Mesenteric fat pad (tissue), 1 donor: ENCODE data around the gene LSM12. TPM values are rescaled to one million over a fixed set of nuclear protein-coding genes. Genes with fewer than 3 reads are reported as not detected.
"Not testable (repeated sequence)": the region's sequence is repeated elsewhere in the genome, so short reads cannot be mapped to it uniquely, and the experiment has no call there.

Source experiments
- DNase-seq: peaks from one replicate; pipeline ENCODE4 v3.0.0-alpha.2; 2020; ENCODE audit warnings: low spot score
- total RNA-seq: library from RNA; stranded (reverse); fragmentation: NEBNext Ultra II Directional; extraction: Animal tissue kit (Norgen Biotek cat#: 25700); gene quantifications from one replicate; pipeline ENCODE4 v1.2.1, GENCODE V29; 2021
- donor health status: DM: yes; HTN: yes; CAD: no.

LSM12 gene
- total RNA-seq, 1 donor from 2014 or later, result 55.4 TPM

GRCh38 chr17:44008205-44008909, 58.1 kb downstream of the LSM12 start:
- DNase-seq, result no peak

- DNase-seq, result no peak
These were observed 58.9 kb downstream of the LSM12 start for GRCh38 chr17:44007346-44008204.

- peak; percentile 97 for DNase-seq
These were observed 59.7 kb downstream of the LSM12 start for GRCh38 chr17:44006598-44007345.

GRCh38 chr17:44006272-44006597, 60.2 kb downstream of the LSM12 start:
- no peak for DNase-seq

- DNase-seq, result no peak
These were observed 60.8 kb downstream of the LSM12 start for GRCh38 chr17:44005527-44006271.

GRCh38 chr17:44004761-44005526, 61.5 kb downstream of the LSM12 start:
- no peak for DNase-seq

- DNase-seq, result no peak
These were observed 62.3 kb downstream of the LSM12 start, which contains the start of gene NAGS for GRCh38 chr17:44004077-44004760. NAGS (plus strand) TSS chr17:44004622; CDS start chr17:44004664, 42 bp downstream.

- no peak for DNase-seq
These were observed 64.2 kb downstream of the LSM12 start for GRCh38 chr17:44002141-44002848.

- no peak for DNase-seq
These were observed 65.0 kb downstream of the LSM12 start for GRCh38 chr17:44001461-44001920.

- DNase-seq, result no peak
These were observed 65.5 kb downstream of the LSM12 start for GRCh38 chr17:44000871-44001460.

GRCh38 chr17:44000141-44000860, 66.2 kb downstream of the LSM12 start:
- no peak for DNase-seq

GRCh38 chr17:43999024-43999423, 67.4 kb downstream of the LSM12 start:
- DNase-seq, result no peak

- no peak for DNase-seq
These were observed 67.9 kb downstream of the LSM12 start for GRCh38 chr17:43998552-43998951.

GRCh38 chr17:43997180-43997579, 69.3 kb downstream of the LSM12 start:
- not testable (repeated sequence) for DNase-seq

GRCh38 chr17:43995150-43995471, 71.4 kb downstream of the LSM12 start:
- DNase-seq, result no peak

GRCh38 chr17:43994272-43995149, 72.0 kb downstream of the LSM12 start:
- DNase-seq, result peak; percentile 94

- no peak for DNase-seq
These were observed 73.8 kb downstream of the LSM12 start for GRCh38 chr17:43992641-43993040.
